Measurements from ENCODE around the gene C16orf74. TPM values are rescaled to one million over a fixed set of nuclear protein-coding genes. Genes with fewer than 3 reads are reported as not detected.

C16orf74 gene
- total RNA-seq, 4 donors from 2014 or later, result 0.27 to 7.0 TPM; not detected in 2

- no peak overlapping the region for H3K27ac ChIP-seq
- intact Hi-C loops (cut with DNase I; ENCODE audit: low total_unique reads) (no loop called here), in situ Hi-C loops (cut with MboI; ENCODE audit: low pct_ligation_motif_present in 1 of 4, low pct_unique_long_range_greater_than_20kb in 1 of 4, low sequenced_read_pairs in 3 of 4) (no loop called here)
- H3K4me3 ChIP-seq, result no peak overlapping the region
- H3K36me3 ChIP-seq, result no peaks in the 10 kb centered on the region
- peaks cover 3% of the 10 kb centered on the region for H3K27me3 ChIP-seq
- WGBS, 2 donors (ENCODE audit: low coverage in 1 of 2), result 90 to 93% methylated on average over 3 to 6 of the region's 6 CpGs
- DNase-seq, result no peak
- no peaks in the 10 kb centered on the region for H3K4me1 ChIP-seq
- H3K9me3 ChIP-seq, result no peaks in the 10 kb centered on the region
- TF ChIP-seq, protein P1, sequence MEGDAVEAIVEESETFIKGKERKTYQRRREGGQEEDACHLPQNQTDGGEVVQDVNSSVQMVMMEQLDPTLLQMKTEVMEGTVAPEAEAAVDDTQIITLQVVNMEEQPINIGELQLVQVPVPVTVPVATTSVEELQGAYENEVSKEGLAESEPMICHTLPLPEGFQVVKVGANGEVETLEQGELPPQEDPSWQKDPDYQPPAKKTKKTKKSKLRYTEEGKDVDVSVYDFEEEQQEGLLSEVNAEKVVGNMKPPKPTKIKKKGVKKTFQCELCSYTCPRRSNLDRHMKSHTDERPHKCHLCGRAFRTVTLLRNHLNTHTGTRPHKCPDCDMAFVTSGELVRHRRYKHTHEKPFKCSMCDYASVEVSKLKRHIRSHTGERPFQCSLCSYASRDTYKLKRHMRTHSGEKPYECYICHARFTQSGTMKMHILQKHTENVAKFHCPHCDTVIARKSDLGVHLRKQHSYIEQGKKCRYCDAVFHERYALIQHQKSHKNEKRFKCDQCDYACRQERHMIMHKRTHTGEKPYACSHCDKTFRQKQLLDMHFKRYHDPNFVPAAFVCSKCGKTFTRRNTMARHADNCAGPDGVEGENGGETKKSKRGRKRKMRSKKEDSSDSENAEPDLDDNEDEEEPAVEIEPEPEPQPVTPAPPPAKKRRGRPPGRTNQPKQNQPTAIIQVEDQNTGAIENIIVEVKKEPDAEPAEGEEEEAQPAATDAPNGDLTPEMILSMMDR (IDR thresholded peaks at IDR 0.05), result no peak
- TF ChIP-seq POLR2A (IDR thresholded peaks at IDR 0.05) (no peak), EP300 (IDR thresholded peaks at IDR 0.05; ENCODE audit: low read depth) (no peak), POLR2AphosphoS5 (IDR thresholded peaks at IDR 0.05) (no peak)
Measured at GRCh38 chr16:85770741-85771140, 19.8 kb upstream of the C16orf74 start.

GRCh38 chr16:85768199-85768598, 17.3 kb upstream of the C16orf74 start:
- Histone ChIP-seq H3K4me3 (no peak overlapping the region), H3K27me3 (peaks cover 7% of the 10 kb centered on the region), H3K27ac (no peak overlapping the region), H3K4me1 (no peaks in the 10 kb centered on the region), H3K36me3 (no peaks in the 10 kb centered on the region), H3K9me3 (no peaks in the 10 kb centered on the region)
- intact Hi-C loops (cut with DNase I; ENCODE audit: low total_unique reads) (no loop called here), in situ Hi-C loops (cut with MboI; ENCODE audit: low pct_ligation_motif_present in 1 of 4, low pct_unique_long_range_greater_than_20kb in 1 of 4, low sequenced_read_pairs in 3 of 4) (no loop called here)
- WGBS, 2 donors (ENCODE audit: low coverage in 1 of 2), result 66 to 92% methylated on average over 2 of the region's 2 CpGs
- no peak for DNase-seq
- TF ChIP-seq, protein P1 (IDR thresholded peaks at IDR 0.05), result no peak
- TF ChIP-seq POLR2A (IDR thresholded peaks at IDR 0.05) (no peak), POLR2AphosphoS5 (IDR thresholded peaks at IDR 0.05) (no peak), EP300 (IDR thresholded peaks at IDR 0.05; ENCODE audit: low read depth) (no peak)

- peaks cover 7% of the 10 kb centered on the region for H3K27me3 ChIP-seq
- intact Hi-C loops (cut with DNase I; ENCODE audit: low total_unique reads) (no loop called here), in situ Hi-C loops (cut with MboI; ENCODE audit: low pct_ligation_motif_present in 1 of 4, low pct_unique_long_range_greater_than_20kb in 1 of 4, low sequenced_read_pairs in 3 of 4) (no loop called here)
- no peak overlapping the region for H3K27ac ChIP-seq
- TF ChIP-seq, protein P1 (IDR thresholded peaks at IDR 0.05), result no peak
- no peak for TF ChIP-seq POLR2AphosphoS5 (IDR thresholded peaks at IDR 0.05)
- no peak for TF ChIP-seq EP300 (IDR thresholded peaks at IDR 0.05; ENCODE audit: low read depth)
- TF ChIP-seq POLR2A (IDR thresholded peaks at IDR 0.05), result no peak
- 64% methylated on average over 5 to 8 of the region's 8 CpGs for WGBS, 2 donors (ENCODE audit: low coverage in 1 of 2)
- DNase-seq, result no peak
- H3K36me3 ChIP-seq, result no peaks in the 10 kb centered on the region
- no peaks in the 10 kb centered on the region for H3K9me3 ChIP-seq
- no peak overlapping the region for H3K4me3 ChIP-seq
- H3K4me1 ChIP-seq, result no peaks in the 10 kb centered on the region
Measured at GRCh38 chr16:85767531-85767930, 16.6 kb upstream of the C16orf74 start.

- H3K4me3 ChIP-seq, result no peak overlapping the region
- peaks cover 14% of the 10 kb centered on the region for H3K27me3 ChIP-seq
- no peaks in the 10 kb centered on the region for H3K4me1 ChIP-seq
- no peaks in the 10 kb centered on the region for H3K36me3 ChIP-seq
- no peak for TF ChIP-seq POLR2AphosphoS5 (IDR thresholded peaks at IDR 0.05)
- no peak for TF ChIP-seq EP300 (IDR thresholded peaks at IDR 0.05; ENCODE audit: low read depth)
- TF ChIP-seq, protein P1 (IDR thresholded peaks at IDR 0.05), result no peak
- TF ChIP-seq POLR2A (IDR thresholded peaks at IDR 0.05), result no peak
- in situ Hi-C loops (cut with MboI; ENCODE audit: low pct_ligation_motif_present in 1 of 4, low pct_unique_long_range_greater_than_20kb in 1 of 4, low sequenced_read_pairs in 3 of 4) (no loop called here), intact Hi-C loops (cut with DNase I; ENCODE audit: low total_unique reads) (no loop called here)
- H3K9me3 ChIP-seq, result no peaks in the 10 kb centered on the region
- whole genome bisulfite sequencing, 2 donors (ENCODE audit: low coverage in 1 of 2), result 46 to 66% methylated on average over 4 to 8 of the region's 8 CpGs
- H3K27ac ChIP-seq, result no peak overlapping the region
- no peak for DNase-seq
Measured at GRCh38 chr16:85765767-85766166, 14.9 kb upstream of the C16orf74 start.

All from transverse colon (tissue), 4 donors.